SU-DHL-6 (cell line): Measurements from ENCODE around the gene ZNF786.

Experiments used
- CTCF ChIP-seq: fragments of 200-600 bp; sonication (generic); IDR thresholded peaks from one replicate; pipeline ENCODE4 v1.5.1; 2017; ENCODE audit warnings: antibody characterized with exemption, mild to moderate bottlenecking, low read length, moderate library complexity; ENCODE audit not compliant: insufficient read depth, poor library complexity, severe bottlenecking
- EZH2phosphoT487 ChIP-seq: fragments of 200-600 bp; sonication (generic), shearing (Covaris generic); conservative IDR thresholded peaks from 2 replicates; pipeline ENCODE4 v1.6.1; 2018; ENCODE audit warnings: mild to moderate bottlenecking, antibody characterized with exemption, low read length, moderate library complexity, mixed read lengths

DNA sequence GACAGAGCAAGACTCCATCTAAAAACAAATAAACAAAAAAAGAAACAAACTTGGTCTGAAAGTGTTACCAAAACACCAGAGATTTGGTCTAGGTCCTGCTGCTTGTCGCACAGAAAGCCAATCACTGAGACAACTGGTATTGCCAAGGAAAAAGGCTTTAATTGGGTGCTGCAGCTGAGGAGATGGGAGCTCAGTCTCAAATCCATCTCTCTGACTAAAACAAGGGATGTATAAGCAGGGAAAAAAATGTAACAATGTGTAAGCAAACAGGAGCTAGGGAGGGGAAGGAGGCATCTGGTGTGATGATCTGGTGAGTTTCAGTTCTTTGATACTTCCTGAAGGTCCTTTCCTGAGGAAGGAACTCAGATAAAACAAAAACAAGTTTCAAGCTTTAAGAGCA, 53.8 kb downstream of the ZNF786 start:
- TF ChIP-seq CTCF (no peak), EZH2phosphoT487 (no peak)
